Activated CD8-positive, alpha-beta memory T cell treated with anti-CD3 and anti-CD28 coated beads, Interleukin-2, amount 10 ng/mL, durations not matched to agents 7 days and 5 days (primary cell): ENCODE data around the gene PCMT1. TPM values are rescaled to one million over a fixed set of nuclear protein-coding genes. Genes with fewer than 3 reads are reported as not detected.
"Not testable (repeated sequence)": the region's sequence is repeated elsewhere in the genome, so short reads cannot be mapped to it uniquely, and the experiment has no call there.

Source experiments
- ATAC-seq: fragments of 150-1000 bp; cut with Tn5 transposase; one replicate; pipeline ENCODE4 v1.10.0; 2021; ENCODE audit warnings: moderate library complexity
- CTCF ChIA-PET: fragments of 350-600 bp; sonication (Branson Sonifier 250); formaldehyde crosslinking; loops from one replicate; lab custom pipeline; 2021; ENCODE audit warnings: antibody characterized with exemption; lab: Charles Lee
- DNase-seq: peaks from one replicate; pipeline ENCODE4 v3.0.0-alpha.2; 2020
- H3K27ac Mint-ChIP-seq: one replicate; pipeline ENCODE4 v1.8.0; 2021; ENCODE audit warnings: mild to moderate bottlenecking, mixed read lengths
- H3K27me3 Mint-ChIP-seq: one replicate; pipeline ENCODE4 v1.8.0; 2021; ENCODE audit warnings: mixed read lengths
- H3K36me3 Mint-ChIP-seq: one replicate; pipeline ENCODE4 v1.8.0; 2021; ENCODE audit warnings: mild to moderate bottlenecking, mixed read lengths
- H3K4me1 Mint-ChIP-seq: one replicate; pipeline ENCODE4 v1.8.0; 2021; ENCODE audit warnings: mixed read lengths
- H3K4me3 Mint-ChIP-seq: one replicate; pipeline ENCODE4 v1.8.0; 2021; ENCODE audit warnings: mild to moderate bottlenecking, moderate library complexity, mixed read lengths
- H3K9me3 Mint-ChIP-seq: one replicate; pipeline ENCODE4 v1.8.0; 2022; ENCODE audit warnings: low read depth, mixed read lengths
- total RNA-seq, 2 experiments: library from RNA; stranded (reverse); gene quantifications; one replicate each; pipeline ENCODE4 v1.2.3, GENCODE V29; 2021

The PCMT1 gene
- total RNA-seq, 2 experiments from 2014 or later, result 96.0 to 102 TPM

DNA sequence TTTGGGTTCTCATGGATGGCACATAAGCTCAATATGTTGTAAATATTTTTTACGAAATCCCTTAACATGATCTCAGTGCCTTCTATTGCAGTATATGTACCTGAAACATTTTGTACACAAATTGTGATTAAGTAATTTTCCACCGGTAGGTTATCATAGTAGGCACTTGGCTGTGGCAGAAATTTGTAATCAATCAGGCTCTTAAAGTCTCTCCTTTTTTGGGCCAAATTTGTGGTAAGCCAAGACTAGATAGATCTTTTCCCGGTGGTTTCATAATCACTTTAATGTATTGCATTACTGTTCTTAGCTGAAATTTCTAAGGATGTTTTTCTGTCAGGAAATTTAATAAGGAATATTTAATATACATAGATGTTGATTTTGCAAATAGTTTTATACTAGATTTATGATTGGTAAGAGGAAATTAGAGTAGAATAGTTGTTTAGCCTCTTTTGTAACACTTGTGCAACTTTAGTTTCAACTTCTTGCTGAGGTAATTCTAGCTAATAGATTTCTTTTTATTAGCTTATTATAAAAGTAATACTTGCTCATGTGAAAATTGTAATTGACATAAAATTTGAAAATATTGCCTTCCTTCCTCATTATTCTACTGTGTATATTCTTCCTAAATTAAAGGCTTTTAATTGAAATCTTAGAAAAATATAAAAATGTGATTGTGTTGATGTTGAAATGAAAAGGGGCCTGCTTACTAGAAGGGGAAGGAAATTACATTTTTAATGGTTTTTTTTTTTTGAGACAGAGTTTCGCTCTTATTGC, 3.2 kb downstream of the PCMT1 start:
- Mint-ChIP-seq H3K36me3 (peaks cover 12% of the 10 kb centered on the region), H3K4me1 (peaks cover 35% of the 10 kb centered on the region), H3K27ac (no peak overlapping the region), H3K4me3 (no peak overlapping the region), H3K9me3 (no peaks in the 10 kb centered on the region), H3K27me3 (no peaks in the 10 kb centered on the region)
- CTCF ChIA-PET, result interaction anchor here (0.8 to 1.3 kb wide), 3 partner anchors 21 to 57 kb away, joined by 3 to 4 read pairs (median 3); no protein-coding TSS in a partner anchor
- DNase-seq (no peak), ATAC-seq (no peak)

DNA sequence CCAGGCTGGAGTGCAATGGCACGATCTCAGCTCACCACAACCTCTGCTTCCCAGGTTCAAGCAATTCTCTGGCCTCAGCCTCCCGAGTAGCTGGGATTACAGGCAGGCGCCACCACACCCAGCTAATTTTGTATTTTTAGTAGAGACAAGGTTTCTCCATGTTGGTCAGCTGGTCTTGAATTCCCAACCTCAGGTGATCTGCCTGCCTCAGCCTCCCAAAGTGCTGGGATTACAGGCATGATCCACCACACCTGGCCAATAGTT, 3.8 kb downstream of the PCMT1 start:
- H3K9me3 Mint-ChIP-seq, DNase-seq, H3K27ac Mint-ChIP-seq, ATAC-seq, H3K4me3 Mint-ChIP-seq, H3K27me3 Mint-ChIP-seq: not testable (repeated sequence)
- CTCF ChIA-PET, result interaction anchor here (0.6 to 1.3 kb wide), 4 partner anchors 16 to 806 kb away, joined by 3 to 5 read pairs (median 4); no protein-coding TSS in a partner anchor
- Mint-ChIP-seq H3K36me3 (peaks cover 12% of the 10 kb centered on the region), H3K4me1 (peaks cover 33% of the 10 kb centered on the region)

DNA sequence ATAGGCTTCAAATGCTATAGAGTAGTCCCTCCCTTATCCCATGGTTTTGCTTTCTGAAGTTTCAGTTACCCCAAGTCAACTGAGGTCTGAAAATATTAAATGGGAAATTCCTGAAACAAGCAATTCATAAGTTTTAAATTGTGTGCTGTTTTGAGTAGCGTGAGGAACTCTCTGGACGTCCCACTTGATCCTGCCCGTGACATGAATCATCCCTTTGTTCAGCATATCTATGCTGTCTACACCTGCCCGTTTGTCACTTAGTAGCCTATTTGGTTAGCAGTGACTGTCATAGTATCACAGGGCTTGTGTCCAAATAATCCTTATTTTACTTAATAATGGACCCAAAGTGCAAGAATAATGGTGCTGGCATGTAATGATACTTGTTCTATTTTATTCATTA, 5.0 kb downstream of the PCMT1 start:
- no peaks in the 10 kb centered on the region for H3K9me3 Mint-ChIP-seq
- H3K4me3 Mint-ChIP-seq, result no peak overlapping the region
- peaks cover 12% of the 10 kb centered on the region for H3K36me3 Mint-ChIP-seq
- H3K27me3 Mint-ChIP-seq, result no peaks in the 10 kb centered on the region
- H3K27ac Mint-ChIP-seq, result no peak overlapping the region
- H3K4me1 Mint-ChIP-seq, result peaks cover 29% of the 10 kb centered on the region
- CTCF ChIA-PET, result no interaction called here
- peak; percentile 27 for DNase-seq
- ATAC-seq, result no peak

DNA sequence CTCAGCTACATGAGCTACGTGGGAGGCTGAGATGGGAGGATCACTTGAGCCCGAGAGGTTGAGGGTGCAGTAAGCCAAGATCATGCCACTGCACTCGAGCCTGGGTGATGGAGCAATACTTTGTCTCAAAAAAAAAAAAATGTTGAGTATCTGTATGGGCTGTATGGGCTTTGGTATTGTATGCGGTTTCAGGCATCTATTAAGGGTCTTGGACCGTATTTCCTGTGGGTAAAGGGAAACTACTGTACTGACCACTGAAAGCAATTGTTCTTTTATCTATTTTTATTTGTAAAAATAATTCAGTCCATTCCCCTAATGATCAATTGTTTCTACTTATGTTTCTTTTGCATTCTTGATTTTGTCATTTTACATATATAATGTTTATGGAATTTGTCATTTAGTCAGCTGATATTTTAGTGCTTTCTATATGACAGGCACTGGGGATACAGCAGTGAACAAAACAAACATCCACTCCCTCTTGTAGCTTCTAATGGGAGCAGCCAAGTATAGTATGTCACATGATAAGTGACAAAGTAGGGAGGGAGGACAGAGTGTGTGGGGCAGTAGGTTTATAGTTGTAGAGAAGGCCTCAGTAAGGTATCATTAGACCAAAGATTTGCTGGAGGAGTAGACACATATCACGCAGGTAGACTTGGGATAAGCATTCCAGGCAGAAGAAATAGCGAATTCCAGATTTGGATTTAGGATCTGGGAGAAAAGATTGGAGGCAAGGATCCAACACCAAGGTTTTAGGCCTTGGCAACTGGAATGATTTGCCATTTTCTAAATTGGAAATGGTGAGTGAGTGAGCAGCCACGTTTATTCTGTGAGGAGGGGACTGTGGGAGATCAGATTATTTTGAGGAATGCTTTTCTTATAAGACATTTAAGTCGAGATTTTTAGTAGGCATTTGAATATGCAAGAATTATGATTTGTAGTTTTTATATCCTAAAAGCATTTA, 6.0 kb downstream of the PCMT1 start:
- ATAC-seq, result no peak
- Mint-ChIP-seq H3K27me3 (no peaks in the 10 kb centered on the region), H3K9me3 (no peaks in the 10 kb centered on the region), H3K36me3 (peaks cover 17% of the 10 kb centered on the region), H3K4me1 (peaks cover 29% of the 10 kb centered on the region), H3K4me3 (no peak overlapping the region), H3K27ac (no peak overlapping the region)
- DNase-seq, result peak; percentile 7
- CTCF ChIA-PET, result interaction anchor here (0.5 to 0.7 kb wide), 3 partner anchors 8 to 266 kb away, joined by 3 to 4 read pairs (median 4); no protein-coding TSS in a partner anchor

DNA sequence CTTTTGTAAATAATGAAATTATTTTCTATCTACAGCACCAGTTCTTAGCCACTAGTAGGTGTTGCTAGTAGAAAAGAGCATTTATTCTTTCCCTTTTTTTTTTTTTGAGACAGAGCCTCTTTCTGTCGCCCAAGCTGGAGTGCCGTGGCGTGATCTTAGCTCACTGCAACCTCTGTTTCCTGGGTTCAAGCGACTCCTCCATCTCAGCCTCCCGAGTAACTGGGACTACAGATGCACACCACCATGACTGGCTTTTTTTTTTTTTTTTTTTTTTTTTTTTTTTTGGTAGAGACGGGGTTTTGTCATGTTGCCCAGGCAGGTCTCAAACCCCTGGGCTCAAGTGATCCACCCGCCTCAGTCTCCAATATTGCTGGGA, 6.7 kb downstream of the PCMT1 start:
- Mint-ChIP-seq H3K36me3 (peaks cover 15% of the 10 kb centered on the region), H3K27me3 (no peaks in the 10 kb centered on the region), H3K4me3 (no peak overlapping the region), H3K9me3 (no peaks in the 10 kb centered on the region), H3K4me1 (peaks cover 25% of the 10 kb centered on the region), H3K27ac (no peak overlapping the region)
- DNase-seq (no peak), ATAC-seq (no peak)
- CTCF ChIA-PET, result interaction anchor here (0.6 to 0.7 kb wide), 2 partner anchors 121 to 267 kb away, joined by 4 read pairs; no protein-coding TSS in a partner anchor

DNA sequence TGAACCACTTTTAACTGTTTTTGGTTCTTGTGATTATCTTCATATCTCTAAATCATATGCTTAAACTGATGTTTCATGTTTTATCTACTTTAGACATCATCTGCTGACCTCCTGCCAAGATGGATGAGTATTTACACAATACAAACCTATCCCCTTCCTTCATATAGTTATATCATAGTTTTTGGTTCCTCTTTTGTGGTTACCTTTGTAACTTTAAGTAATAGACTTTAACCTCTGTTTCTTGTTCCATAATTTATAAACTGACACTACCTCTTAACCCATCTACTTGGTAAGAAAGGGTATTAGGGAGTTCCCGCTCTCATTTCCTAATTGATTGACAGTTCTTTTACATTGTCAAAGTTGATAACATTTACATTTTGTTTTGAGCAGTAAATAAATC, 11.9 kb downstream of the PCMT1 start:
- H3K9me3 Mint-ChIP-seq, result peaks cover 5% of the 10 kb centered on the region

DNA sequence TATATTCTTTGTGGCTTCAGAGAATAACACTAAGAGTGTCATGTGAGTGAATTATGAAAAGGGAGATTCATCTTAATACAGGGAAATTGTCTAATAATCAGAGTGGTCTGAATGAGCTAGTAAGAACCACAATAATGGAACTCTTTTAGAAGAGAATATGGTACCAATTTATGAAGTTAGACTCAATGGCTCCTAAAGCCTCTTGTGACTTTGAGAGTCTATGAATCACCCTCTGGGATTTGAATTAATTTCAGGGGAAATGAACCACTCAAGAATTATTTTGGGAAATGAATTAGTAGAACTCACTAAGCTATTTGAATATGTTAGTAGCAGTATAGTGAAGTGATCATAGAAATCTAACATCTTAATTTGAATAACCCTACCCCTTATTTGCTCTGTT, 14.3 kb downstream of the PCMT1 start:
- no peak overlapping the region for H3K4me3 Mint-ChIP-seq
- H3K27me3 Mint-ChIP-seq, result no peaks in the 10 kb centered on the region
- H3K4me1 Mint-ChIP-seq, result peaks cover 6% of the 10 kb centered on the region
- peaks cover 7% of the 10 kb centered on the region for H3K9me3 Mint-ChIP-seq
- CTCF ChIA-PET, result interaction anchor here (1.1 kb wide), 1 partner anchor 18 kb away, joined by 4 read pairs; the partner anchor contains the start of gene NUP43
- H3K36me3 Mint-ChIP-seq, result peaks cover 38% of the 10 kb centered on the region
- DNase-seq (no peak), ATAC-seq (no peak)
- no peak overlapping the region for H3K27ac Mint-ChIP-seq

More for the DNA sequence above, 11.9 kb downstream of the PCMT1 start:
- ATAC-seq (no peak), DNase-seq (no peak)
- H3K27ac Mint-ChIP-seq, result no peak overlapping the region
- H3K36me3 Mint-ChIP-seq, result peaks cover 23% of the 10 kb centered on the region
- no peaks in the 10 kb centered on the region for H3K27me3 Mint-ChIP-seq
- H3K4me3 Mint-ChIP-seq, result no peak overlapping the region
- H3K4me1 Mint-ChIP-seq, result peaks cover 6% of the 10 kb centered on the region
- CTCF ChIA-PET, result no interaction called here

DNA sequence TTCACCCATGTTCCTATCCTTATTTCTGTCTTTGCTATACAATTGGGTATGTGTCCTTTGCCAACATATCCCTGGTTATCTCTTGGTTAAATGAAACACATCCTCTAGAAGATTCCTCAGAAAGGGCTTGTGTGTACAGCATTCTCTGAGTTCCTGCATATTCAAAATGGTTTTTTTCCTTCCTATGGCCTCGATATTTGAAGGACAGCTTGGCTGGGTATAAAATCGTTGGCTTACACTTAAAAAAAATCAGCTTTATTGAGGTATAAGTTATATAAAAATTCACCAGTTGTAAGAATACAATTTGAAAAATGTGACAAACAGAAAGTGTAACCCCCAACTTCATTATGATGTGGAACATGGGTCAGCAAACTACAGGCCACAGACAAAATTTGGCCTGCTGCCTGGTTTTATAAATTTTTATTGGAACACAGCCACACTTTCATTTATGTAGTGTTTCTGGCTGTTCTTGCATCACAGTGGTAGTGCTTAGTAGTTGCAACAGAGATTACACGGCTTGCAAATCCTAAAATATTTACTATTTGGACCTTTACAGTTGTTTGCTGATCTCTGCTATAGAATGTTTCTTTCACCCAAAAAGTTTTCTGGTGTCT, 16.7 kb downstream of the PCMT1 start:
- Mint-ChIP-seq H3K36me3 (peaks cover 44% of the 10 kb centered on the region), H3K4me3 (no peak overlapping the region), H3K27me3 (no peaks in the 10 kb centered on the region), H3K27ac (no peak overlapping the region), H3K9me3 (peaks cover 7% of the 10 kb centered on the region), H3K4me1 (peaks cover 8% of the 10 kb centered on the region)
- CTCF ChIA-PET, result no interaction called here
- DNase-seq (no peak), ATAC-seq (no peak)

DNA sequence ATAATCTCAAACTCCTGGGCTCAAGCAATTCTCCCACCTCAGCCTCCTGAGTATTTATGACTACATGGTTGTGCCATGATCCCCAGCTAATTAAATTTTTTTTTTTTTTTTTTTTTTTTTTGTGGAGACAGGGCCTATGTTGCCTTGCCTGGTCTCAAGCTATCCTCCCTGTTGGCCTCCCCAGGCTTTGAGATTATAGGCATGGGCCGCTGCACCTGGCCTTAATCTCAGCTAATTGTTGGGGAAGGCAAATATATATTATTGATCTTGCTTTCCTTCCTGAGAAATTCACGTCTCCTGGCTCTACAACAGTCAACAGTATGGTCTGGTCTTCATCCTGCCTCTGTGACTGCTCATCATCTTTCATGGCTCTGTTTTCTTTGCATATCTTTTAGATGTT, 20.1 kb downstream of the PCMT1 start:
- peaks cover 7% of the 10 kb centered on the region for H3K9me3 Mint-ChIP-seq
- CTCF ChIA-PET, result interaction anchor here (0.7 to 2.0 kb wide), 2 partner anchors 16 to 24 kb away, joined by 4 to 5 read pairs; partner anchors contain the start of gene NUP43
- ATAC-seq (no peak), DNase-seq (no peak)
- H3K36me3 Mint-ChIP-seq, result peaks cover 47% of the 10 kb centered on the region
- no peaks in the 10 kb centered on the region for H3K27me3 Mint-ChIP-seq
- H3K27ac Mint-ChIP-seq, result no peak overlapping the region
- H3K4me1 Mint-ChIP-seq, result peaks cover 7% of the 10 kb centered on the region
- H3K4me3 Mint-ChIP-seq, result no peak overlapping the region

DNA sequence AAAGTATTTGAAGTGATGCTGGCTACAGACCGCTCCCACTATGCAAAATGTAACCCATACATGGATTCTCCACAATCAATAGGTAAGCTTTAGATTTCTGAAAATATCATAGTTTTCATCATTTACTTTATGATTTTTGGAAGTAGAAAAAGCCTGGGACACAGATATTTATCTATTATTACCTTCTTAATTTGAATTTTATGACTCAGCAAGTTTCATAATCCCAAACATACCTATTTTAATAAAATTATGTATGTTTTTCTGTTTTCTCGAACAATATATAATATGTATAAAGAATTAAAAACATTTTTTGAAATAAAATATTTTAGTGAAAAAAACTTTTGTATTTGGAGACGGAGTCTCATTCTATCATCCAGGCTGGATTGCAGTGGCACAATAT, 21.6 kb downstream of the PCMT1 start:
- no peaks in the 10 kb centered on the region for H3K27me3 Mint-ChIP-seq
- H3K9me3 Mint-ChIP-seq, result peaks cover 3% of the 10 kb centered on the region
- no peak overlapping the region for H3K4me3 Mint-ChIP-seq
- no peak overlapping the region for H3K27ac Mint-ChIP-seq
- H3K4me1 Mint-ChIP-seq, result peaks cover 7% of the 10 kb centered on the region
- DNase-seq, result no peak
- peaks cover 44% of the 10 kb centered on the region for H3K36me3 Mint-ChIP-seq
- no peak for ATAC-seq
- CTCF ChIA-PET, result interaction anchor here (0.7 to 2.0 kb wide), 3 partner anchors 25 to 1044 kb away, joined by 3 to 4 read pairs (median 3); partner anchors contain the start of gene NUP43

DNA sequence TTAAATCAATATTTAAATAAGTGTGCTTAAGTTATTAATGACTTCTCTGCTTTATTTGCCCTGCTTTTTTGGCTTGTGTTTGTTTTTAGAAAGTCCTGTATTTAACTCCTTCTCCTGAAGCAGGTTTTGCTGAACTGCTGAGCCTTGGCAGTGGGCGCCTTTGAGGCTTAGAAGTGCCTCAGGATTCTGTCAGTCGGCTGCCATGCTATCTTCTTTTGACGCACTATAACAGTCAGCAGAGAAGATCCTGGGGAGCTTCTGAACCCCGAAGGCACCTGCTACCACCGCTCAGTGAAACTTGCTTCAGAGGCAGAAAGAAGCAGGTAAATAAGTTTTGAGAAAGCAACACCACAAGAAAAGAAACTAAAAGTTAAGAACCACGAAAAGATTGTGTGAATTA, 22.4 kb downstream of the PCMT1 start:
- no peaks in the 10 kb centered on the region for H3K27me3 Mint-ChIP-seq
- peaks cover 39% of the 10 kb centered on the region for H3K36me3 Mint-ChIP-seq
- peaks cover 7% of the 10 kb centered on the region for H3K4me1 Mint-ChIP-seq
- CTCF ChIA-PET, result interaction anchor here (1.0 kb wide), 1 partner anchor 26 kb away, joined by 3 read pairs; no protein-coding TSS in a partner anchor
- no peak for DNase-seq
- no peak overlapping the region for H3K4me3 Mint-ChIP-seq
- H3K9me3 Mint-ChIP-seq, result no peaks in the 10 kb centered on the region
- ATAC-seq, result no peak
- H3K27ac Mint-ChIP-seq, result no peak overlapping the region

DNA sequence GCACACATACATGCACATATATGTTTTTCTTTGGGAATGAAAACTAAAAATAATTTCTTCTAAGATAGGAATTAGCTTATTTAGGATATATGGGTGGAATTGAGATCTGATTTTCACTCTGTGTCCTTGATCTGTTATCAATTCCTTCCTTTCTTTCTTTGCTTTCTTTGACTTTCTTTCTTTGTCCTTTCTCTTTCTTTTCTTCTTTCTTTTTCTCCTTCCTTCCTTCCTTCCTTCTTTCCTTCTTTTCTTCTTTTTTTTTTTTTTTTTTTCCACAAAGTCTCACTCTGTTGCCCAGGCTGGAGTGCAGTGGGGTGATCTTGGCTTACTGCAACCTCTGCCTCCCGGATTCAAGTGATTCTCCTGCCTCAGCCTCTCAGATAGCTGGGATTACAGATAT, 28.1 kb downstream of the PCMT1 start:
- no peak overlapping the region for H3K27ac Mint-ChIP-seq
- no peaks in the 10 kb centered on the region for H3K4me1 Mint-ChIP-seq
- DNase-seq (no peak), ATAC-seq (no peak)
- no peaks in the 10 kb centered on the region for H3K9me3 Mint-ChIP-seq
- CTCF ChIA-PET, result no interaction called here
- no peaks in the 10 kb centered on the region for H3K27me3 Mint-ChIP-seq
- H3K36me3 Mint-ChIP-seq, result peaks cover 33% of the 10 kb centered on the region
- no peak overlapping the region for H3K4me3 Mint-ChIP-seq

DNA sequence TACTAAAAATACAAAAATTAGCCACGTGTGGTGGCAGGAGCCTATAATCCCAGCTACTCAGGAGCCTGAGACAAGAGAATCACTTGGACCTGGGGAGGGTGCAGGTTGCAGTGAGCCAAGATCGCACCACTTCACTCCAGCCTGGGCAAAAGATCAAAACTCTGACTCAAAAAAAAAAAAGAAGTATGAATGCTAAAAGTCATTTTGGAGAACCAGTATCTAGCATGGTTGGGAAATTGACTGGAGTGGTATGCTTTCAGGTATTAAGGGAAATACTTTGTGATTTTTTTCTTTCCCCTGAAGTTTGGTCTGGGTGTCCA, 30.1 kb downstream of the PCMT1 start:
- CTCF ChIA-PET, result no interaction called here
- peaks cover 38% of the 10 kb centered on the region for H3K36me3 Mint-ChIP-seq
- H3K9me3 Mint-ChIP-seq, result no peaks in the 10 kb centered on the region
- no peak for ATAC-seq
- no peaks in the 10 kb centered on the region for H3K27me3 Mint-ChIP-seq
- H3K4me1 Mint-ChIP-seq, result no peaks in the 10 kb centered on the region
- no peak for DNase-seq
- no peak overlapping the region for H3K27ac Mint-ChIP-seq
- no peak overlapping the region for H3K4me3 Mint-ChIP-seq
